Pancreas (tissue), 10 donors: ENCODE data around the gene RB1. TPM values are rescaled to one million over a fixed set of nuclear protein-coding genes. Genes with fewer than 3 reads are reported as not detected.

Experiments
- ATAC-seq, 4 donors: fragments of 200-7000 bp; cut with Tn5 transposase; one replicate each; pipeline versions ENCODE4 v1.8.0 to v1.9.1; 2020; ENCODE audit warnings: mild to moderate bottlenecking in 4 of 4, moderate library complexity in 4 of 4
- DNase-seq, 6 donors: peaks; one replicate each; pipeline ENCODE4 v3.0.0-alpha.2; 2020
- FAIRE-seq: peaks from 2 replicates; lab custom pipeline; 2012; peaks lifted over from hg19 to GRCh38; lab: Jason Lieb, UNC
- H3K27ac ChIP-seq, 4 donors: fragments of 200-600 bp; sonication (generic); 1 replicate in 3 of 4; 2 replicates in 1 of 4; pipeline versions ENCODE4 v1.5.0 to v1.8.0; 2020
- H3K27me3 ChIP-seq, 4 donors: fragments of 200-600 bp; one replicate each; pipeline ENCODE4 v1.8.0; 2021
- H3K36me3 ChIP-seq, 3 donors: fragments of 200-600 bp; sonication (generic) in 1 of 3; one replicate each; pipeline versions ENCODE4 v1.5.0 to v1.8.0; 2020 to 2021
- H3K4me1 ChIP-seq, 3 donors: fragments of 200-600 bp; one replicate each; pipeline ENCODE4 v1.8.0; 2021
- H3K4me3 ChIP-seq, 4 donors: fragments of 200-600 bp; sonication (generic) in 2 of 4; one replicate each; pipeline versions ENCODE4 v1.5.0 to v1.8.0; 2020 to 2021
- H3K9me3 ChIP-seq, 4 donors: fragments of 200-600 bp; one replicate each; pipeline ENCODE4 v1.8.0; 2021
- CTCF ChIP-seq, 4 donors: fragments of 200-600 bp; sonication (generic) in 3 of 4; IDR thresholded peaks; one replicate each; pipeline versions ENCODE4 v1.5.0 to v1.8.0; 2021; ENCODE audit warnings: antibody characterized with exemption in 4 of 4
- WGBS, 2 donors: extraction: QIAGEN DNeasy Blood & Tissue Kit; methylation state at CpG; one replicate each; pipeline ENCODE4 v1.1.7; 2013; 5-methylcytosine and 5-hydroxymethylcytosine counted together
- intact Hi-C, 3 donors: fragments of 100-400 bp; cut with DNase I; formaldehyde crosslinking; loops; one replicate each; pipeline versions ENCODE4 v1.11.1 to v1.14.2; 2022
- polyA plus RNA-seq, 2 donors: library from polyadenylated mRNA; stranded (reverse); fragments of 200-250 nt; gene quantifications; one replicate each; pipeline ENCODE4 v1.2.3, GENCODE V29; 2013
- total RNA-seq, 6 donors: library from RNA; stranded (reverse); fragmentation: NEBNext Ultra II Directional in 4 of 6; extraction: Animal tissue kit (Norgen Biotek cat#: 25700) in 4 of 6; gene quantifications; one replicate each; pipeline versions ENCODE4 v1.2.1 to v1.2.4, GENCODE V29; 2021 to 2023
- donor health status: healthy with polysubstance abuse.
- donor health status: DM: no; HTN: no; CAD: no; lungs with moderate emphysema.
- donor health status: DM: no; HTN: no; CAD: no.
- donor health status: control.
- donor health status: control.
- donor health status: Bipolar disorder and iron deficiency.
- donor health status: DM: yes; HTN: yes; CAD: no.
- donor health status: DM: no; HTN: no; CAD: no.
- donor health status: DM: no; HTN: no; CAD: no.
- donor health status: DM: yes; HTN: yes; CAD: no.

The RB1 gene
- total and polyA plus RNA-seq, 8 donors = 5.0 to 23.0 (median 10.9) TPM

- FAIRE-seq (peak; percentile 32), ATAC-seq (no peak)
Observed at GRCh38 chr13:48528720-48529119, 225.2 kb downstream of the RB1 start.

GRCh38 chr13:48530833-48531232 lies 227.3 kb downstream of the RB1 start:
- H3K36me3 ChIP-seq = no peaks in the 10 kb centered on the region
- FAIRE-seq = no peak
- ATAC-seq = no peak
- no peak overlapping the region for H3K27ac ChIP-seq
- intact Hi-C loops = no loop called here
- H3K27me3 ChIP-seq = no peaks in the 10 kb centered on the region
- 90 to 95% methylated on average over 6 of the region's 6 CpGs for WGBS, 2 donors
- no peak for DNase-seq
- peaks cover 0 to 6% (median 0%) of the 10 kb centered on the region in 3 donors for H3K4me1 ChIP-seq
- H3K9me3 ChIP-seq = no peaks in the 10 kb centered on the region
- no peak overlapping the region for H3K4me3 ChIP-seq
- no peak for TF ChIP-seq CTCF (IDR thresholded peaks at IDR 0.05)

More at GRCh38 chr13:48528720-48529119, 225.2 kb downstream of the RB1 start:
- Histone ChIP-seq H3K9me3 (no peaks in the 10 kb centered on the region), H3K4me3 (no peak overlapping the region), H3K27ac (no peak overlapping the region), H3K27me3 (no peaks in the 10 kb centered on the region), H3K4me1 (peaks cover 0 to 6% (median 0%) of the 10 kb centered on the region in 3 donors), H3K36me3 (no peaks in the 10 kb centered on the region)
- intact Hi-C loops = no loop called here
- 89 to 92% methylated on average over 3 of the region's 3 CpGs for WGBS, 2 donors
- DNase-seq = no peak
- TF ChIP-seq CTCF (IDR thresholded peaks at IDR 0.05) = no peak

Other genes with a start within 250 kb of the RB1 start
- gene MED4, start 208.6 kb upstream of the RB1 start, total RNA-seq = 10 to 100 TPM; 12.0 to 19.6 (median 14.3) TPM
- gene MED4, start 208.6 kb upstream of the RB1 start, polyA plus RNA-seq = 10 to 100 TPM; 23.3 to 34.9 TPM
- gene ITM2B, start 70.5 kb upstream of the RB1 start, total RNA-seq = 100 to 1,000 TPM; 138 to 361 (median 186) TPM
- gene ITM2B, start 70.5 kb upstream of the RB1 start, polyA plus RNA-seq = 100 to 1,000 TPM; 114 to 329 TPM
- gene LPAR6, start 109.4 kb downstream of the RB1 start, total RNA-seq = 10 to 100 TPM in 2 of 6 donors, 1 to 10 TPM in 4; 1.9 to 16.0 (median 4.1) TPM
- 10 to 100 TPM in 1 of 2 donors, 1 to 10 TPM in 1; 8.1 to 10.8 TPM for gene LPAR6, start 109.4 kb downstream of the RB1 start, polyA plus RNA-seq
- 1 to 10 TPM; 2.7 to 8.8 (median 4.1) TPM for gene RCBTB2, start 229.3 kb downstream of the RB1 start, total RNA-seq
- gene RCBTB2, start 229.3 kb downstream of the RB1 start, polyA plus RNA-seq = 1 to 10 TPM; 7.1 to 9.7 TPM